ENCODE data around the gene ENOX1. TPM values are rescaled to one million over a fixed set of nuclear protein-coding genes. Genes with fewer than 3 reads are reported as not detected.

The ENOX1 gene
- total and polyA plus RNA-seq, 2 of the 8 experiments (the other 6 are each of a cell fraction or from before 2014, with no cell fraction given) = 0.23 to 0.37 TPM

- TF ChIP-seq CREB1 (IDR thresholded peaks at IDR 0.05) = no peak
Measured at GRCh38 chr13:43764349-43764748, 22.4 kb downstream of the ENOX1 start (continued).

Data from H1 (cell line).